LHCN-M2 (cell line): ENCODE results near the gene METTL21C. TPM values are rescaled to one million over a fixed set of nuclear protein-coding genes. Genes with fewer than 3 reads are reported as not detected.

ENCODE experiments used
- DNase-seq: peaks from one replicate; pipeline ENCODE4 v3.0.0-alpha.2; 2012; ENCODE audit warnings: low read depth
- polyA plus RNA-seq: library from polyadenylated mRNA; unstranded; fragments of >200 nt; gene quantifications from one replicate; pipeline ENCODE4 v1.2.1, GENCODE V29; 2012; ENCODE audit warnings: missing spikeins
- total RNA-seq: library from RNA; depleted of rRNA; stranded (reverse); fragments of >200 nt; gene quantifications from 2 replicates; pipeline ENCODE4 v1.2.3, GENCODE V29; 2014; rRNA removed

Gene METTL21C
- not detected in 2 replicates for total RNA-seq
- not detected for polyA plus RNA-seq

GRCh38 chr13:102694937-102695336 is at the start of gene METTL21C:
Gene METTL21C, minus strand, starts transcription at chr13:102695044. Its CDS starts 546 bp downstream, at chr13:102694498.
- DNase-seq: no peak

DNA sequence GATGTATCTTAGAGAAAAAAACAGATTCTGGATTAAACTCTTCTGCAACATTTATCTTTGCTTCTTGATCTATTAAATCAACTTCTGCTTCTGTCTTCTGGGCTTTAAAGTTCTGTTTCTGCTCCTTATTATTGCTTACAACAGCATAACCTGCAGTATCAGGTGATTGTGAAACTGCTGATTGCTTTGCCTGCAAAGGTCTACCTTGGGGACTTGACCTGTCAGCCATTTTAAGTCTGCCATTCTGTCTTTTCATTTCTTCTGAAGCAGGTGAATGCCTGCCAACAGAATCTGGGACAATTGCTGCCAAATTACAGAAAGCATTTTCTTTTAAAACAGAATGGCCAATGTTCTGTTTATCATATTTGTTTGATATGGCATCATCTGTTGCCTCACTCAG is 47.7 kb upstream of the METTL21C start:
- no peak for DNase-seq

GRCh38 chr13:102742101-102742500 is 47.3 kb upstream of the METTL21C start:
- DNase-seq: no peak

- peak; percentile 88 for DNase-seq
These were observed 34.9 kb upstream of the METTL21C start for GRCh38 chr13:102729560-102730270.

DNA sequence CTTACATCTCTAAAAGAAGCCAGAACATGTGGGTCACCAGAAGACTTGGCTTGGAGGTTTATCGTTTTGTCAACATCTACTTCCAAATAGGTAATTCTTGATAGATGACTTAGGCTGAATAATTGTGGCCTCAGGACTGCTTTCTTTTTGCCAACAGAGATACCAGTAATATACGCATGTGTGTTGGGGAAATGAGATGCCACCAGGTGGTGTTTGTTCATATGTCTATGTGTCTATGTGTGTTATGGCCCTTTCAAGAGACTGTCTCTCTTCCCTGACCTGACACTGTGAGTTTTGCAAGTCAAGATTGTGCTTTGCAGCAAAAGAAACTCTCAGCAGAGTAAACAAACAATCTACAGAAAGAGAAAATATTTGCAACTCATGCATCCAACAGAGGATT is 31.6 kb upstream of the METTL21C start:
- no peak for DNase-seq

- DNase-seq: peak; percentile 69
These were observed 30.1 kb upstream of the METTL21C start for GRCh38 chr13:102724923-102725322.

DNA sequence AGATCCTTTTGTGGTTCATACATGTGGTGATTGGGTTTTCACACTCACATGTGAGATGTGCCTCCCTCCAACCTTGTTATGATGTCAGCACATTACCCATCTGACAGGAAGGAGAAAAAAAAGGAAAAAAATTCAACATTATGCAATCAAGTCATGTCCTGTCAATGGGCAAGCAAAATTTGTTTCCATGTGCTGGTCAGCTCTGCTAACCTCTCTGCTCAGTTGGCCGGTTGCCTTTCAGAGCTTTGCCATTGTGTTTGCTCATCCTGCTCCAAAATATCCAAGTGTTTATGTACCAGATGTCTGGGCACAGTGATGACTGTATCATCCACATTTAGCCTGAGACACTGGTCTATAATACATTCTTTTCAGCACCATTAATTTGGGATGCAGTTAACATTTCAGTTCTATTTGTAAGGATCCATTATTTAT is 27.0 kb upstream of the METTL21C start:
- peak; percentile 53 for DNase-seq

GRCh38 chr13:102718746-102719145 is 23.9 kb upstream of the METTL21C start:
- DNase-seq: peak; percentile 21

DNA sequence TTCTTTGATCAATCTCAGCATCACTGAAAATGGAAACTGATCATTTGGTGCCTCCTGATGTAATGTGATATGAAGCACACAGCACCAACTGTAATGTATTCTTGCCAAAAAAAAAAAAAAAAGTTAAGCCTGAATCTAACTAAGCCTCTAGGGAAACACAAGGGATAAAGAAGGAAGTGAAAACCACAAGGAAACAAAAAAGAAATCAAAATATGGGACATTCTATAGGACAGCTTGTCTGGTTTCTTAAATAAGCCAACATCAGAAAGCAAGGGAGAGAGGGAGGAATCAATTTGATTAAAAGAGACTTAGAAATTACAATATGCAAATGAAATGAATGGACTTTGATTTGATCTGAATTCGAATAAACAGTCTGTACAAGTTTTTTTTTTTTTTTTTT is 20.6 kb upstream of the METTL21C start:
- DNase-seq: peak; percentile 44

DNA sequence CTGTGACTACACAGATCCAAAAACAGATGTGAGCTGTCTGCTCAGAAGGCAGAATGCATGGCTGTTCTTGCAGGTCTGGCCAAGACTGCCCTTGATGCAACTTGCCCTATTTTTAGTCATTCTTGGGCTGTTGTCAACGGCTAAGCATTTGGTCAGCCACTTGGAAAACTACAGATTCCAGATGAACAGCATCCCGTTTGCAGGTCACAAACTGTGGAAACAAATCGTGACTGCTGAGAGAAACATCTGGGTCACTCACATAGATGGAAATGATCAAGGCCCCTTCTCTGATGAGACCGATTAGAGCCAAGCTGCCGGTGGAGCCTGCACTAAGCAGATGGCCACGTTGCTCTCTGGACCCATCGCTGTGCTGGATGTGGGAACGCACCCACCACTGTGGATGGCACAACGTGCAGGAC is 15.4 kb upstream of the METTL21C start:
- no peak for DNase-seq

DNA sequence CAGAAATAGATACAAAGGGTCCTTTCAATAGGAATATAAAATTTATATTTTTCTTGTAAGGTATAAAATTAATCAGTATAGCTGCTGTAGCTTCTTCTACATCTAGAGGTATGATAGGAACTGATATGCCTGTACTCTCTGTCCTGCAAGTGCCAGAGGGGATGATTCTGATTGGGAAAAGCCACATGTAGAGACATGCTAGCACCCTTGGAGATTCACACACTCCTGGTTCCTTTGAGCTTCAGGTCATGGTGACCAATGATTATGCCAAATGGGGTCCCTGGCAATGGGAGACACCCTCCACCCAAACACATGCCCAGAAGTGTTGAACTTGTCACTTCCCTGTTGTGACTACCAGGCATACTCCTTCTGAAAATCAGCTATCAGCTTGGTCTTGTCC is 14.7 kb upstream of the METTL21C start:
- DNase-seq: no peak

- DNase-seq: no peak
These were observed 14.1 kb upstream of the METTL21C start for GRCh38 chr13:102708991-102709390.

DNA sequence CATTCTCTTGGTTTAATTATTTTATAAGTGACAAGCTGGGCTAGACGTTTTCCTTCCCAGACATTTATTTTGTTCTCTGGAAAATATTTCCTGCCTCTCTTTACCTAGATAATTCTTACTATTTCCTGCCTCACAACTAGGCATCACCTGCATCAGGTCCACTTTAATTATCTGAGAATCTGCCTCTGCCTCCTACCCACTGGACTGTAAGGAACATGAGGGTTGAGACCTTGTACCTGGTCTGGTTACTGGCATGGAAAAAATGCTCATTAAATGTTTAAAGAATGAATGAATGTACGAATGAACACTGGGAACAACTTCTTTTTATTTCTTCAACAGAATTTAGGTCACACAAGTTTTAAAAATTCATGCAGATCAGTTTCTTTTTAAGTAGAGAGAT is 13.4 kb upstream of the METTL21C start:
- DNase-seq: no peak

DNA sequence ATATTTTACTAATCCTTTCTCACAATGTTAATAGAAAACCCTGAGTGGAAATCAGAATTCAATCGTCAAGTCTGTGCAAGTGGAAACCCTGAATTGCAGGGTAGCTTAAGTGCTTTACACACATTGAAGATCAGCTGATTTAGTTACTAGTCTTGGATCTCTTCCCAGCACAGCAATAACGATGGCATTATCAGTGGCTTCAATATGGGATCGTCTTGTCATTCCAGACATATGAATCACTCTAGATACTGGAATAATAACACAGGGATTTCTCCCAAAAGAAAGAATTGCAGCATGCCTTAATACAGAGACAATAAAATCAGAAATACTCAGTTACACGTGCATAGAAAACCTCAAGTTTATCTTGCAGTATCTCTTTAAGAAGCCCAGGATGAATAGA is 12.6 kb upstream of the METTL21C start:
- DNase-seq: peak; percentile 93

- DNase-seq: no peak
These were observed 9.6 kb upstream of the METTL21C start for GRCh38 chr13:102704238-102705058.

GRCh38 chr13:102703726-102704035 is 8.8 kb upstream of the METTL21C start:
- no peak for DNase-seq

DNA sequence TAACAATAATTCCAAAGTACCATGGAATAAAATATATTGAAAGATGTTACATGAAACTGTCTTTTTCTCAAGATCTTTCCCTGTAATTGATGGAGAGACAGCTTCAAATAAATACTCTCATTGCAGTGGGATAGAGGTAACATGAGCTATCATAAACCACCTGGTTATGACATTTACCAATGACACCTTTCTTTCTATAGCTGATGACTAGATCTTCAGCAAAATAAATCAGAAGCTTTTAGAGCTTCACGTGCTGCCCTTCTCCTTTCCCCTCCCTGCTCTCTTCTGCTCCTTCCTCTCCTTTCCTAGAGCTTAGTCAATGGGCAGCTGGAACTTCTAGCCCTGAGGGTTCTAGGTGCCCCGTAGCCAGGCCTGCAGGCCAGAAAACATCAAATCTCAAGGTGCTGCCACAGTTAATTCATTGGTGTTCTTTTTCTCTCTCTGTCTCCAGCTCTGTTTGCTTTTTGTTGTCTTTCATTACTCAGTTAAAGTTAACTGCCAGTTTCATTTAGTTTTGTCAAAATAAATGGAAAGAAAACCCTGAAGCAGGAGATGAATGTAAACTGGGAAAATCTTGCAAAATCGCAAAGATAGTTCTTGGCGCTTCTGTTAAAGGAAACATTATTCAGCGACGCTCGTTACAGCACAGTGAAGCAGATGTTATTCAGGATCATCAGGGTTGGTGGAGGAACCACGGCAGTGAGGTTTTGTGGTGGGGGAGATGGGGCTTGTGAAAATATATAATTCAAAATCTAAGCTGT is 8.3 kb upstream of the METTL21C start:
- DNase-seq: no peak

GRCh38 chr13:102701331-102701730 is 6.5 kb upstream of the METTL21C start:
- no peak for DNase-seq

GRCh38 chr13:102700088-102701031 is 5.5 kb upstream of the METTL21C start:
- no peak for DNase-seq

DNA sequence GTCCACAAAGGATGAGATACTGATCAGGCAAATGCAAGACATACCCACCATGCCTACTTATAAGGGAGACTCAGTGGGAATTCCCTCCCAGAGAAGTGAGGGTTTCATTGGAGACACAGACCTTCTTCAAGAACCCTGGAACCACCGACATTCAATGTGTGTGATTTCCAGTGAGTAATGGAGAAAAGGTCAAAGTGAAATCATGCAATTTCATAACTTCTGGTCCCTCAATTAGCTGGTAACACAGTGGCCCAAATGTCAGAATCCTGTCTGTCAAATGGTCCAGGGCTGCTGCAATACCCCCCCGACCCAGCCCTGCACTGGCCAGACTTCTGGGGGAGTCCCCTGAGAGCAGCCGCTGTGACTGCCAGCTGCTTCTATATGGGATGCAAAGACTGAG is 4.7 kb upstream of the METTL21C start:
- no peak for DNase-seq

DNA sequence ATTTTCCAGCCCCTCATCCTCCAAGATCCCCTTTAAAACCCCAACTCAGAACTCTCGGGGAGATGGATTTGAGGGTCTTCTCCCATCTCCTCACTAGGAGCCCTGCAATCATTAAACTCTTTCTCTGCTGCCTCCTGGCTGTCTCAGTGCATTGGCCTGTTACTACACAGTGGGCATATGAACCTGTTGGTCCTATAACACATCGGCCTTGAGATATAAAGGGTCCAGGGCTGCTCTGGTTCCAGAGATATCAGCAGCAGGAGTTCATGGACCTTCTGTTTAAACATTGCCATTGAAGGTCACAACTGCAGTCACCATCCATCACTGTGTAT is 3.8 kb upstream of the METTL21C start:
- no peak for DNase-seq
